H1 (cell line): ENCODE data around the gene PHACTR1.

Experiments used
- CTCF ChIP-seq, 3 experiments: IDR thresholded peaks; 1 replicate in 2 of 3; 2 replicates in 1 of 3; pipeline versions ENCODE4 v1.5.1 to v1.6.1; 2011; ENCODE audit warnings: low read length in 3 of 3, mild to moderate bottlenecking in 3 of 3, inconsistent platforms in 2 of 3, low read depth in 1 of 3, moderate library complexity in 1 of 3; ENCODE audit not compliant: insufficient read depth in 1 of 3; ENCODE audit errors: control extremely low read depth in 1 of 3
- E2F6 ChIP-seq: IDR thresholded peaks from 2 replicates; pipeline ENCODE4 v1.6.1; 2012; ENCODE audit warnings: inconsistent platforms
- EZH2 ChIP-seq: fragments of 200-600 bp; sonication (generic); IDR thresholded peaks from 2 replicates; pipeline ENCODE4 v1.7.1; 2012; ENCODE audit warnings: low read depth, mild to moderate bottlenecking, moderate library complexity, low read length, inconsistent platforms; ENCODE audit not compliant: severe bottlenecking
- POLR2A ChIP-seq, 2 experiments: IDR thresholded peaks; 1 replicate in 1 of 2; 2 replicates in 1 of 2; pipeline ENCODE4 v1.6.1; 2011; ENCODE audit warnings: low read depth in 2 of 2, low read length in 2 of 2, mild to moderate bottlenecking in 2 of 2; ENCODE audit errors: control extremely low read depth in 1 of 2

GRCh38 chr6:12720310-12720709, 3.7 kb downstream of the PHACTR1 start:
- no peak for TF ChIP-seq POLR2A (IDR thresholded peaks at IDR 0.05; ENCODE audit: control extremely low read depth in 1 of 2, low read depth in 2 of 2, low read length in 2 of 2)
- no peak for TF ChIP-seq CTCF (IDR thresholded peaks at IDR 0.05; ENCODE audit: control extremely low read depth in 1 of 3, insufficient read depth in 1 of 3, low read depth in 1 of 3, low read length in 3 of 3)
- TF ChIP-seq EZH2, result no peak
- no peak for TF ChIP-seq E2F6
